Activated CD8-positive, alpha-beta T cell treated with anti-CD3 and anti-CD28 coated beads for 36 hours (primary cell): ENCODE data around the gene BLACAT1. TPM values are rescaled to one million over a fixed set of nuclear protein-coding genes. Genes with fewer than 3 reads are reported as not detected.

ENCODE experiments used
- ATAC-seq: fragments of 200-7000 bp; cut with Tn5 transposase; one replicate; pipeline ENCODE4 v1.10.0; 2021; ENCODE audit warnings: mild to moderate bottlenecking, moderate library complexity
- CTCF ChIA-PET: fragments of 350-600 bp; sonication (Branson Sonifier 250); formaldehyde crosslinking; loops from one replicate; lab custom pipeline; 2021; ENCODE audit warnings: antibody characterized with exemption; lab: Charles Lee
- POLR2A ChIA-PET: fragments of 350-600 bp; sonication (Branson Sonifier 250); formaldehyde crosslinking; loops from one replicate; lab custom pipeline; 2021; ENCODE audit warnings: antibody characterized with exemption; lab: Charles Lee
- DNase-seq: peaks from one replicate; pipeline ENCODE4 v3.0.0-alpha.2; 2020
- H3K27ac Mint-ChIP-seq: one replicate; pipeline ENCODE4 v1.8.0; 2021; ENCODE audit warnings: mild to moderate bottlenecking, mixed read lengths
- H3K27me3 Mint-ChIP-seq: one replicate; pipeline ENCODE4 v1.8.0; 2021; ENCODE audit warnings: mixed read lengths
- H3K36me3 Mint-ChIP-seq: one replicate; pipeline ENCODE4 v1.8.0; 2021; ENCODE audit warnings: low read depth, mixed read lengths
- H3K4me1 Mint-ChIP-seq: one replicate; pipeline ENCODE4 v1.8.0; 2021; ENCODE audit warnings: low read depth, mixed read lengths
- H3K4me3 Mint-ChIP-seq: one replicate; pipeline ENCODE4 v1.8.0; 2021; ENCODE audit warnings: mild to moderate bottlenecking, moderate library complexity, mixed read lengths
- H3K9me3 Mint-ChIP-seq: one replicate; pipeline ENCODE4 v1.8.0; 2021; ENCODE audit warnings: mixed read lengths
- CTCF ChIP-seq: fragments of 200-600 bp; IDR thresholded peaks from one replicate; pipeline ENCODE4 v1.8.0; 2022; ENCODE audit warnings: antibody characterized with exemption, mild to moderate bottlenecking
- intact Hi-C: fragments of 100-400 bp; cut with micrococcal nuclease; formaldehyde crosslinking; loops from one replicate; pipeline ENCODE4 v1.10.0; 2022
- total RNA-seq, 2 experiments: library from RNA; stranded (reverse); gene quantifications; one replicate each; pipeline ENCODE4 v1.2.3, GENCODE V29; 2021

BLACAT1 gene
- total RNA-seq, 2 experiments from 2014 or later: 0.13 TPM; not detected in 1

GRCh38 chr1:205423814-205424399, 31.9 kb downstream of the BLACAT1 start:
- no peak for TF ChIP-seq CTCF
- no peak overlapping the region for H3K27ac Mint-ChIP-seq
- peaks cover 22% of the 10 kb centered on the region for H3K27me3 Mint-ChIP-seq
- H3K36me3 Mint-ChIP-seq: no peaks in the 10 kb centered on the region
- ATAC-seq (no peak), DNase-seq (no peak)
- no peaks in the 10 kb centered on the region for H3K9me3 Mint-ChIP-seq
- POLR2A ChIA-PET: no interaction called here
- intact Hi-C loops: no loop called here
- CTCF ChIA-PET: interaction anchor here (1.1 to 12.4 kb wide), 6 partner anchors 9 to 100 kb away, joined by 3 to 153 read pairs (median 6); no protein-coding TSS in a partner anchor
- no peak overlapping the region for H3K4me3 Mint-ChIP-seq
- H3K4me1 Mint-ChIP-seq: no peaks in the 10 kb centered on the region

GRCh38 chr1:205422993-205423642, 32.7 kb downstream of the BLACAT1 start:
- no peaks in the 10 kb centered on the region for H3K9me3 Mint-ChIP-seq
- ChIA-PET POLR2A (no interaction called here), CTCF (interaction anchor here (1.0 to 12.4 kb wide), 8 partner anchors 7 to 101 kb away, joined by 3 to 153 read pairs (median 6); no protein-coding TSS in a partner anchor)
- TF ChIP-seq CTCF: no peak
- H3K4me3 Mint-ChIP-seq: no peak overlapping the region
- H3K36me3 Mint-ChIP-seq: no peaks in the 10 kb centered on the region
- peaks cover 22% of the 10 kb centered on the region for H3K27me3 Mint-ChIP-seq
- intact Hi-C loops: no loop called here
- H3K4me1 Mint-ChIP-seq: no peaks in the 10 kb centered on the region
- DNase-seq: no peak
- ATAC-seq: no peak
- no peak overlapping the region for H3K27ac Mint-ChIP-seq

GRCh38 chr1:205421798-205422197, 34.0 kb downstream of the BLACAT1 start, which contains the start of gene LEMD1:
LEMD1 (minus strand) TSS chr1:205422056; CDS start chr1:205420536, 1,520 bp downstream.
- Mint-ChIP-seq H3K27me3 (peaks cover 22% of the 10 kb centered on the region), H3K27ac (no peak within 1 kb of the TSS), H3K9me3 (no peaks in the 10 kb centered on the region), H3K4me3 (no peak within 1 kb of the TSS), H3K4me1 (no peaks in the 10 kb centered on the region), H3K36me3 (no peaks in the 10 kb centered on the region)
- ATAC-seq (no peak), DNase-seq (no peak)
- ChIA-PET CTCF (interaction anchor here (1.0 to 12.4 kb wide), 5 partner anchors 9 to 68 kb away, joined by 3 to 153 read pairs (median 12); no protein-coding TSS in a partner anchor), POLR2A (interaction anchor here (1.2 kb wide), 1 partner anchor 9 kb away, joined by 4 read pairs; no protein-coding TSS in a partner anchor)
- no peak for TF ChIP-seq CTCF
- intact Hi-C loops: no loop called here

GRCh38 chr1:205420938-205421337, 34.9 kb downstream of the BLACAT1 start:
- H3K27me3 Mint-ChIP-seq: peaks cover 22% of the 10 kb centered on the region
- H3K27ac Mint-ChIP-seq: no peak overlapping the region
- POLR2A ChIA-PET: interaction anchor here (1.2 kb wide), 1 partner anchor 10 kb away, joined by 4 read pairs; no protein-coding TSS in a partner anchor
- no peaks in the 10 kb centered on the region for H3K4me1 Mint-ChIP-seq
- H3K4me3 Mint-ChIP-seq: no peak overlapping the region
- ATAC-seq (no peak), DNase-seq (no peak)
- H3K36me3 Mint-ChIP-seq: no peaks in the 10 kb centered on the region
- CTCF ChIA-PET: interaction anchor here (1.0 to 6.6 kb wide), 5 partner anchors 10 to 103 kb away, joined by 3 to 27 read pairs (median 8); no protein-coding TSS in a partner anchor
- intact Hi-C loops: no loop called here
- H3K9me3 Mint-ChIP-seq: no peaks in the 10 kb centered on the region
- no peak for TF ChIP-seq CTCF
